Measurements from ENCODE around the gene CSNK2B. TPM values are rescaled to one million over a fixed set of nuclear protein-coding genes. Genes with fewer than 3 reads are reported as not detected.

The CSNK2B gene
- total RNA-seq, 1 donor from 2014 or later: 96.3 TPM

- no peak for DNase-seq (ENCODE audit: low spot score)
- intact Hi-C loops (cut with DNase I): no loop called here
Measured at GRCh38 chr6:31658983-31659648, 6.8 kb upstream of the CSNK2B start.

GRCh38 chr6:31659649-31660380, 6.1 kb upstream of the CSNK2B start:
- intact Hi-C loops (cut with DNase I): no loop called here
- DNase-seq (ENCODE audit: low spot score): no peak

- intact Hi-C loops (cut with DNase I): no loop called here
- DNase-seq (ENCODE audit: low spot score): peak; percentile 94
Measured at GRCh38 chr6:31660381-31661261, 5.3 kb upstream of the CSNK2B start, which contains the start of gene C6orf47. TSS of gene C6orf47 (minus strand) at chr6:31660778. CDS start at chr6:31659947, 831 bp downstream.

GRCh38 chr6:31661262-31662123, 4.4 kb upstream of the CSNK2B start:
- intact Hi-C loops (cut with DNase I): no loop called here
- DNase-seq (ENCODE audit: low spot score): no peak

GRCh38 chr6:31662124-31662723, 3.7 kb upstream of the CSNK2B start:
- DNase-seq (ENCODE audit: low spot score): no peak
- intact Hi-C loops (cut with DNase I): no loop called here

- no peak for DNase-seq (ENCODE audit: low spot score)
- intact Hi-C loops (cut with DNase I): no loop called here
Measured at GRCh38 chr6:31663126-31663960, 2.5 kb upstream of the CSNK2B start.

GRCh38 chr6:31663961-31664789, 1.7 kb upstream of the CSNK2B start:
- DNase-seq (ENCODE audit: low spot score): no peak
- intact Hi-C loops (cut with DNase I): loop anchor here (2.0 kb wide), 1 partner anchor 43 kb away; the partner anchor contains the start of gene PRRC2A

- DNase-seq (ENCODE audit: low spot score): peak; percentile 96
- intact Hi-C loops (cut with DNase I): loop anchor here (1.0 to 2.0 kb wide), 2 partner anchors 13 to 44 kb away; partner anchors contain the start of genes BAG6 and PRRC2A
Measured at GRCh38 chr6:31664790-31665500, 935 bp upstream of the CSNK2B start, which contains the start of gene GPANK1. TSS of gene GPANK1 (minus strand) at chr6:31664997. CDS start at chr6:31664478, 519 bp downstream.

- intact Hi-C loops (cut with DNase I): no loop called here
- no peak for DNase-seq (ENCODE audit: low spot score)
Measured at GRCh38 chr6:31666337-31666965, 571 bp downstream of the CSNK2B start.

- intact Hi-C loops (cut with DNase I): no loop called here
- no peak for DNase-seq (ENCODE audit: low spot score)
Measured at GRCh38 chr6:31669676-31670075, 3.8 kb downstream of the CSNK2B start, which contains the start of gene LY6G5B. TSS of gene LY6G5B (plus strand) at chr6:31669976. CDS start at chr6:31670951, 975 bp downstream.

GRCh38 chr6:31676322-31676903, 10.5 kb downstream of the CSNK2B start:
- intact Hi-C loops (cut with DNase I): no loop called here
- no peak for DNase-seq (ENCODE audit: low spot score)

- intact Hi-C loops (cut with DNase I): no loop called here
- DNase-seq (ENCODE audit: low spot score): no peak
Measured at GRCh38 chr6:31676904-31677303, 11.0 kb downstream of the CSNK2B start.

GRCh38 chr6:31677955-31678354, 12.1 kb downstream of the CSNK2B start:
- no peak for DNase-seq (ENCODE audit: low spot score)
- intact Hi-C loops (cut with DNase I): no loop called here

GRCh38 chr6:31680226-31681134, 14.6 kb downstream of the CSNK2B start, which contains the start of gene LY6G5C:
TSS of gene LY6G5C (minus strand) at chr6:31681067. CDS start at chr6:31680373, 694 bp downstream.
- intact Hi-C loops (cut with DNase I): loop anchor here (2.0 to 10.0 kb wide), 5 partner anchors 86 to 272 kb away; partner anchors contain the start of genes EHMT2 and NEU1

More at GRCh38 chr6:31680226-31681134, 14.6 kb downstream of the CSNK2B start, which contains the start of gene LY6G5C:
- peak; percentile 93 for DNase-seq (ENCODE audit: low spot score)
